IgD-negative memory B cell (primary cell): ENCODE measurements around the gene HINFP. TPM values are rescaled to one million over a fixed set of nuclear protein-coding genes. Genes with fewer than 3 reads are reported as not detected.

ENCODE experiments used
- H3K27ac Mint-ChIP-seq, 3 donors: one replicate each; pipeline ENCODE4 v1.8.0; 2020 to 2022; ENCODE audit warnings: mild to moderate bottlenecking in 3 of 3, mixed read lengths in 3 of 3, moderate library complexity in 1 of 3
- H3K27me3 Mint-ChIP-seq: one replicate; pipeline ENCODE4 v1.8.0; 2021; ENCODE audit warnings: mixed read lengths
- H3K36me3 Mint-ChIP-seq: one replicate; pipeline ENCODE4 v1.8.0; 2020; ENCODE audit warnings: mild to moderate bottlenecking, mixed read lengths
- H3K4me1 Mint-ChIP-seq, 3 donors: one replicate each; pipeline ENCODE4 v1.8.0; 2020 to 2022; ENCODE audit warnings: mixed read lengths in 3 of 3, mild to moderate bottlenecking in 1 of 3
- H3K4me3 Mint-ChIP-seq, 4 donors: one replicate each; pipeline ENCODE4 v1.8.0; 2020 to 2022; ENCODE audit warnings: mild to moderate bottlenecking in 4 of 4, mixed read lengths in 4 of 4, moderate library complexity in 3 of 4
- H3K9me3 Mint-ChIP-seq, 3 donors: one replicate each; pipeline ENCODE4 v1.8.0; 2020 to 2021; ENCODE audit warnings: mixed read lengths in 3 of 3, mild to moderate bottlenecking in 1 of 3
- polyA plus RNA-seq: library from polyadenylated mRNA; unstranded; fragments of 300-500 nt; fragmentation: Illumina TruSeq; gene quantifications from one replicate; pipeline ENCODE4 v1.2.3, GENCODE V29; 2021

Gene HINFP
- polyA plus RNA-seq, 1 donor from 2014 or later: 12.9 TPM

DNA sequence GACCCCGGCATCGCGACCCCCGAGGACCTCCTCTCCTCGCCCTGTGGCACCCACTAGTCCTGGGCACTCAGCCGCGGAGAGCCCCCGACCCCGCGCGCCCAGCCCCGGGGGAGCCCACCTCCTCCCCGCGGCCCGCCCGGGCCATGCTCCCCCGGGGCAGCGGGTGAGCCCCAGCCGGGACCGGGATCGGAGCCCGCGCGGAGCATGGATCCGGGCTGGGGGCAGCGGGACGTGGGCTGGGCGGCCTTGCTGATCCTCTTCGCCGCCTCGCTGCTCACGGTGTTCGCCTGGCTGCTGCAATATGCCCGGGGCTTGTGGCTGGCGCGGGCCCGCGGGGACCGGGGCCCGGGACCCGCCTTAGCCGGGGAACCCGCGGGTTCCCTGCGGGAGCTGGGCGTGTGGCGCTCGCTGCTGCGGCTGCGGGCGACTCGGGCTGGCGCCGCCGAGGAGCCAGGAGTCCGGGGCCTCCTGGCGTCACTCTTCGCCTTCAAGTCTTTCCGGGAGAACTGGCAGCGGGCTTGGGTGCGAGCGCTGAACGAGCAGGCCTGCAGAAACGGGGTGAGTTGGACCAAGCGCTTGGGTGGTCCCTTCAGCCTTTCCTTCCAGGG lies 13.7 kb upstream of the HINFP start:
- H3K9me3 Mint-ChIP-seq: no peaks in the 10 kb centered on the region
- peaks cover 12 to 33% (median 30%) of the 10 kb centered on the region in 3 donors for H3K4me1 Mint-ChIP-seq
- peaks cover 2% of the 10 kb centered on the region for H3K36me3 Mint-ChIP-seq
- H3K4me3 Mint-ChIP-seq: peak overlapping the region; percentile 90 to 95 (median 94)
- H3K27ac Mint-ChIP-seq: peak overlapping the region; percentile 76 to 88 (median 84)
- H3K27me3 Mint-ChIP-seq: no peaks in the 10 kb centered on the region

DNA sequence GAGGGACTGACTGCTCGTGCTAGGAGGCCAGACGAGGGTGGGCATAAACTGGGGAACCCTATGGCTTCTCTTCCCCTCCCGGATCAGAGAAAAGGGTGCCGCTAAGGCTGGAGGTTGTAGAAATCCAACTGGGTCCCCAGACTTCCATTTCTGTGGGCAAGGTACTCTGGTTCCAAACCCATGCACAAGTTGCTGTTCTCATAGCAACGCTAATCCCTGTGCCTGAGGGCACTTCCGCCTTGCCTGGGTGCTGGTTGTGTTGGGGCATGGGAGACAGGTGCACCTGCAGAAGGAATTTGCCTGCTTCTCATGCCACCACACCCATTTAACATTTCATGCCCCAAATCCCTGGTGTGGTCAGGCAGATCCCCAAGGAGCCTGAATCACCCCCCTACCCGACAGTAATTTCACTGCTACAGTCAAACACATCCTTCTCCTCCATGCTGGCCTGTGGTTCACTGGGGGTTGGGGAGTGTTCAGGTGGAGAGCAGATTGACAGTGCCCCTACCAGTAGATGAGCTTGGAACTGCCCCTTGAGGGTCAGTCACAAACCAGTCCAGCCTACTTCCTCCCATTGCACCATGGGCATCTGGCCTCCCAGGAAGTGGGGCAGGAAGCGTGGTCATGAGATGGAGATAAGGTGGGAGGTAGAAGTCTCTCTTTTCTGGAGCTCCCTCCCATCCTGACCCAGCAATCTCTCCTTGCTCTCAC lies 13.1 kb upstream of the HINFP start:
- peaks cover 2% of the 10 kb centered on the region for H3K36me3 Mint-ChIP-seq
- peak overlapping the region; percentile 86 to 93 (median 92) for H3K4me3 Mint-ChIP-seq
- peaks cover 12 to 30% (median 30%) of the 10 kb centered on the region in 3 donors for H3K4me1 Mint-ChIP-seq
- H3K27ac Mint-ChIP-seq: peak overlapping the region; percentile 76 to 88 (median 84)
- H3K9me3 Mint-ChIP-seq: no peaks in the 10 kb centered on the region
- H3K27me3 Mint-ChIP-seq: no peaks in the 10 kb centered on the region

DNA sequence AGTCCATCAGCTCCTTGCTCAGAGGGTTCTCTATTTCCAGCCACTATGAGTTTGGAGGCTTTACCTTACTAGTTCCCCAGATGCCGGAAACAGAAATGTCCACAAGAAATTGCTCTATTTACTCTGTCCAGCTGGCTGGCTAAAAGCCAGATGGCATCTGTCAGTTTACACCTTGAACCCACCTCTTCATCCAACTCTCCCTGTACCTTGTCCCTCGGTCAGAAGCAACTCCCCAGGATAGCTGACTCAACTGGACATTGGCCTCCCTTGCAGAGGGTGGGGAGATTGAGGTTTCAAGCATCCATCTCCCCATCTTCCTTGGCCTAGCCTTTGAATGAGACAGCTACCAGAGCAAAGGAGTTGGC lies 12.5 kb upstream of the HINFP start:
- peak overlapping the region in 2 of 3 donors; percentile 76 to 84 for H3K27ac Mint-ChIP-seq
- no peaks in the 10 kb centered on the region for H3K27me3 Mint-ChIP-seq
- peaks cover under 1% of the 10 kb centered on the region for H3K36me3 Mint-ChIP-seq
- no peaks in the 10 kb centered on the region for H3K9me3 Mint-ChIP-seq
- H3K4me3 Mint-ChIP-seq: peak overlapping the region; percentile 86 to 93 (median 92)
- H3K4me1 Mint-ChIP-seq: peaks cover 12 to 28% (median 28%) of the 10 kb centered on the region in 3 donors

DNA sequence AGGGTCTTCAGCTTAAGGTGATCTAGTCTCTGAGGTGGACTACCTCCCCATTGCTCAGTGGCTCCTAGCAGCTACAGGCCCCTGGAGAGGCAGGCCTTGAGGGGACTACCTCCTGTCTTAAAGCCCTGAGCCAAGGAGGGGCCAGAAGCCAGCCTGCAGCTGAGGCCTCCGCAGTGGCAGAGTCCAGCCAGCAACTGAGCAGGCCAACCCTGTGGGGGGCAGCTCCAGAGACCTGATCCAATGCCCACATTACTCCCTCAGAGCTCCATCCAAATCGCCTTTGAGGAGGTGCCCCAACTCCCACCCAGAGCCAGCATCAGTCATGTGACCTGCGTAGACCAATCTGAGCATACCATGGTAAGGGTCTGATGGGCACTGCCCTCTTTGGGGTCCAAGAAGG lies 11.5 kb upstream of the HINFP start:
- Mint-ChIP-seq H3K4me1 (peaks cover 12 to 27% (median 21%) of the 10 kb centered on the region in 3 donors), H3K27me3 (no peaks in the 10 kb centered on the region), H3K27ac (peak overlapping the region in 1 of 3 donors; percentile 80), H3K4me3 (peak overlapping the region in 3 of 4 donors; percentile 37 to 93 (median 81)), H3K9me3 (no peaks in the 10 kb centered on the region), H3K36me3 (no peaks in the 10 kb centered on the region)

DNA sequence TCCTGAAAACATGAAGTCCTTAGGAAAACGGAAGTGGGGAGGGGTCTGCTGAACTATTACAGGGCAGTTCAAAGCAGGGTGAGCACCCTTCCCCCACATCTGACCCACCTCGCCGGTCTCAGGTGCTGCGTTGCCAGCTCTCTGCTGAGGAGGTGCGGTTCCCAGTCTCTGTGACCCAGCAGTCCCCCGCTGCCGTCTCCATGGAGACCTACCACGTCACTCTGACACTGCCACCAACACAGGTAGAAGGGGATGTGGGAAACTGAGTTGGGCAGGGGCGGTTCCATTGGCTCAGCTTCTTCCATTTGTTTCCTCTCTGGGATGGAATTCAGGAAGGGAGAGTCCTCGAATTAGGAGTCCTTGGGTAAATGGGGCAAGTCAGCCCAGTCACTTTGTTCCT lies 10.9 kb upstream of the HINFP start:
- H3K9me3 Mint-ChIP-seq: no peaks in the 10 kb centered on the region
- H3K4me1 Mint-ChIP-seq: peaks cover 15 to 31% (median 21%) of the 10 kb centered on the region in 3 donors
- peak overlapping the region in 1 of 3 donors; percentile 43 for H3K27ac Mint-ChIP-seq

DNA sequence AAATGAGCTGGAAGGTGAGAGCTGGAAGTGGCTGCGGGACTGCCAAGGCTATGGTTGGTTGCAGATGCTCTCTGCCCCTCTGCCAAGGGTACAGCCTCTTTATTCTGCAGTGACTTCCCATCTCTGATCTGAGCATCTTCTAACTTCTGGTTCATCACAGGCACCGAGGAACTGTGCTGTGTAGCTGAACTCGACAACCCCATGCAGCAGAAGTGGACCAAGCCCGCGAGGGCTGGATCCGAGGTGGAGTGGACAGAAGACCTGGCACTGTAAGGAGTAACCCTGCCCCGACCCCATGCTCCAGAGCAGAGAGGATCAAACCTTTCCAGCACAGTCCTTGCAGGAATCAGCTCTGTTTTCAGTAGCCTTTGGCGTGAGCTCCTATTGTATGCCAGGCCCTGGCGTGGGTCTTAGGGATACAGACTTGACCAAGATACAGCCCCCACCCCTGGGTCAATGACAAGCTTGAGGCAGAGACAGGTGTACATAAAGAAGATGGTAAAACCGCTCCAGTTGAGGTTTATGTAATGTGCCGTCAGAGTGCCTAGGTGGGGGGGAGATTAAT lies 9.9 kb upstream of the HINFP start:
- Mint-ChIP-seq H3K27ac (peak overlapping the region in 1 of 3 donors; percentile 66), H3K4me3 (no peak overlapping the region), H3K27me3 (no peaks in the 10 kb centered on the region), H3K4me1 (peaks cover 15 to 28% (median 22%) of the 10 kb centered on the region in 3 donors), H3K9me3 (no peaks in the 10 kb centered on the region), H3K36me3 (peaks cover 2% of the 10 kb centered on the region)

More for the DNA sequence above, 10.9 kb upstream of the HINFP start:
- peak overlapping the region in 1 of 4 donors; percentile 93 for H3K4me3 Mint-ChIP-seq
- H3K27me3 Mint-ChIP-seq: no peaks in the 10 kb centered on the region
- no peaks in the 10 kb centered on the region for H3K36me3 Mint-ChIP-seq

DNA sequence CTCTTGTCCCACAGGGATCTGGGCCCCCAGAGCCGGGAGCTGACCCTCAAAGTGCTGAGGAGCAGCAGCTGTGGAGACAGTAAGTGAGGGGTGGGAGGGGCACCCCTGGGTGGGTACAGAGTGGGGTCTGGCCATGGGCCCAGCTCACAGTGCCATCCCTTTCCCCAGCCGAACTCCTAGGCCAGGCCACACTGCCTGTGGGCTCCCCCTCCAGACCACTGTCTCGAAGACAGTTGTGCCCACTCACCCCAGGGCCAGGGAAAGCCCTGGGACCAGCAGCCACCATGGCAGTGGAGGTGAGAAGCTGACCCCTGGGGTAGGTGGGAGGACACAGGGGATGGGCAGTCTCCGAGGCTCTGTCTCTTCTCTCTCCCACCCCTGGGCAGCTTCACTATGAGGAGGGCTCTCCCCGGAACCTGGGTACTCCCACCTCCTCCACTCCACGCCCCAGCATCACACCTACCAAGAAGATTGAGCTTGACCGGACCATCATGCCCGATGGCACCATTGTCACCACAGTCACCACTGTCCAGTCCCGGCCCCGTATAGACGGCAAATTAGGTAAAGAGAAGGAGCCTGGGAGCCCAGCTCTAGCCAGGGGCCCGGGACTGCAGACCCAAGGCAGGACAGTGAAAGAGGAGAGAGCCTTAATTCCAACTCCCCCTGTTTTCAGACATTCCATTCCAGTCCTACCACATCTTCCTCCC lies 8.9 kb upstream of the HINFP start:
- H3K27ac Mint-ChIP-seq: no peak overlapping the region
- no peak overlapping the region for H3K4me3 Mint-ChIP-seq
- H3K9me3 Mint-ChIP-seq: no peaks in the 10 kb centered on the region
- H3K27me3 Mint-ChIP-seq: no peaks in the 10 kb centered on the region
- peaks cover 16 to 22% (median 17%) of the 10 kb centered on the region in 3 donors for H3K4me1 Mint-ChIP-seq
- peaks cover 3% of the 10 kb centered on the region for H3K36me3 Mint-ChIP-seq

DNA sequence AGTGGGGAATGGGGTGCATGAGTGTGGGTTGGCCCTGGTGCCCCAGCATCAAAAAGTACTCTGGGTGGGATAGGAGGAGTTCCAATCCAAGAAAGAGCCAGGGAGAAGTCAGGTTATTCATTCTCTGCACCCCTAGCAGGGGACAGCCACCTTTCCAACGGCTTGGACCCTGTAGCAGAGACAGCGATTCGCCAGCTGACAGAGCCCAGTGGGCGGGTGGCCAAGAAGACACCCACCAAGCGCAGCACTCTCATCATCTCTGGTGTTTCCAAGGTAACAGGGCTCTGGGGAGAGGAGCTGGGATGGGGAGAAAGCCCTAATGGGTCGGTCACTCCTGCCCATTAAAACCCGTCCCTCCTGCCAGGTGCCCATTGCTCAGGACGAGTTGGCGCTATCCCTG lies 7.7 kb upstream of the HINFP start:
- H3K27ac Mint-ChIP-seq: no peak overlapping the region
- H3K9me3 Mint-ChIP-seq: no peaks in the 10 kb centered on the region
- no peaks in the 10 kb centered on the region for H3K27me3 Mint-ChIP-seq
- H3K36me3 Mint-ChIP-seq: peaks cover 3% of the 10 kb centered on the region
- H3K4me1 Mint-ChIP-seq: peaks cover 12 to 14% (median 14%) of the 10 kb centered on the region in 3 donors
- H3K4me3 Mint-ChIP-seq: no peak overlapping the region

DNA sequence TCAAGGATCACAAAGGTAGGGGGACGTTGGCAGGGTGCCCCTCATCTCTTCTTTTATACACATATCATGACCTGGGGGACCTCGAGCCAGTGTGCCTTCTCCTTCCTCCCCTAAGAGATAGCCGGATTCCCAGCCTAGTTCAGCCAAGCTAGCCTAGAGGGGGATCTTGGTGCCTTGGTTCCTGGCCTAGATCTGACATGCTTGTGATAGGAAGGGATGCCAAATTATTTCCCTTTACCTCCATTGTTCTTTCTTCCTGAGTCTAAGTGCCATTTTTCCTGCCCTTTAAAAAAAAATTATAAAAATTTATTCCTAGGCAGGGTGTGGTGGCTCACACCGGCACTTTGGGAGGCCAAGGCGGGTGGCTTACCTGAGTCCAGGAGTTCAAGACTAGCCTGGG lies 7.0 kb upstream of the HINFP start:
- peaks cover 3% of the 10 kb centered on the region for H3K36me3 Mint-ChIP-seq
- H3K27me3 Mint-ChIP-seq: no peaks in the 10 kb centered on the region
- H3K27ac Mint-ChIP-seq: no peak overlapping the region
- H3K4me1 Mint-ChIP-seq: peaks cover 6 to 9% (median 8%) of the 10 kb centered on the region in 3 donors
- H3K9me3 Mint-ChIP-seq: no peaks in the 10 kb centered on the region
- no peak overlapping the region for H3K4me3 Mint-ChIP-seq

DNA sequence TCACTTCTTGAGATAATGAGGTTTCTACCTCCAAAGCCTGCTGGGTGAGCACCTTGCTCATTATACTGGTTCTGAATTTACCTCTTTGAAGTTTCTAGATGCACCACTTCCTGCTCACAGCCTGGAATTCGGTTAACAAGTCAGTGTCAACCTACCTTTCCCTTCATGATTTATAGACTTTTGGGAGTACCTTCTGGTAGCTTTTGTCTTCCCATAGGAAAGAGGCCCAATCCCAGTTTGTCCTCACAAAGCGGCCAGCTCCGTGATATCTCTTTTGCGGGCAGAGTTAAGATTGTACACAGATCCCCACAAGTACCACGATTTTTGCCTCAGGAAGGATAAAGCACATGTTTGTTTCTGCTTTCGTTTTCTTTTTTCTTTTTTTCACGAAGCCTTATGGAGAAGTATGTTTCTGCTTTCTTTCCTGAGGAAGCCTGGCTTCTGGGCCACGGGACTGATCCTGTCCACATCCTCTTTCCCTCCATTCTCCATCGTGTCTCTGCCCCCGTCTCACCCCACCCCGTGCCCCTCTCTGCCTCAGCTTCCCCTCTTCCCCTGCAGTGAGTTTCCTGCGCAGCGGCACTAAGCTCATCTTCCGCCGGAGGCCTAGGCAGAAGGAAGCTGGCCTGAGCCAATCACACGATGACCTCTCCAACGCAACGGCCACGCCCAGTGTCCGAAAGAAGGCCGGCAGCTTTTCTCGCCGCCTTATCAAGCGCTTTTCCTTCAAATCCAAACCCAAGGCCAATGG lies 5.7 kb upstream of the HINFP start:
- H3K4me3 Mint-ChIP-seq: peak overlapping the region in 1 of 4 donors; percentile 83

DNA sequence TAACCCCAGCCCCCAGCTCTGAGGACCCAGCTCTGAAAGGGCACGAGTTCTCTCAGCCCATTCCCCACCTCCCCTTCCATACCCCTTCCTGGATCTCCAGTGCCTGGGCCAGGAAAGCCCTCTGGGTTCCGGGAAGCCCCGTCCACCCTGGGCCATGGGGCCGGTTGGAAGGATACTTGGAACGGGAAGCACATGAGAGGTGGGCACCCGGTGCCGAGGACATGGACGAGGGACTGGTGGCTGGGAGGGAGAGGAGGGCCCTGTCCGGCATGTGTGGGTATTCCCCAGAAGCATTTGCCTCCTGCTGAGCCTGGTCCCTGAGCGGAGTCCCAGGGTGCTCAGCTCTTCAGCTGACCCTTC lies 5.2 kb upstream of the HINFP start:
- Mint-ChIP-seq H3K4me3 (peak overlapping the region in 1 of 4 donors; percentile 83), H3K9me3 (no peaks in the 10 kb centered on the region), H3K27me3 (no peaks in the 10 kb centered on the region), H3K4me1 (peaks cover 13 to 16% (median 15%) of the 10 kb centered on the region in 3 donors), H3K36me3 (peaks cover 3% of the 10 kb centered on the region), H3K27ac (peak overlapping the region in 1 of 3 donors; percentile 25)

More for the DNA sequence above, 5.7 kb upstream of the HINFP start:
- H3K27me3 Mint-ChIP-seq: no peaks in the 10 kb centered on the region
- H3K4me1 Mint-ChIP-seq: peaks cover 9 to 11% (median 10%) of the 10 kb centered on the region in 3 donors
- H3K27ac Mint-ChIP-seq: peak overlapping the region in 1 of 3 donors; percentile 25
- H3K9me3 Mint-ChIP-seq: no peaks in the 10 kb centered on the region
- H3K36me3 Mint-ChIP-seq: peaks cover 3% of the 10 kb centered on the region

DNA sequence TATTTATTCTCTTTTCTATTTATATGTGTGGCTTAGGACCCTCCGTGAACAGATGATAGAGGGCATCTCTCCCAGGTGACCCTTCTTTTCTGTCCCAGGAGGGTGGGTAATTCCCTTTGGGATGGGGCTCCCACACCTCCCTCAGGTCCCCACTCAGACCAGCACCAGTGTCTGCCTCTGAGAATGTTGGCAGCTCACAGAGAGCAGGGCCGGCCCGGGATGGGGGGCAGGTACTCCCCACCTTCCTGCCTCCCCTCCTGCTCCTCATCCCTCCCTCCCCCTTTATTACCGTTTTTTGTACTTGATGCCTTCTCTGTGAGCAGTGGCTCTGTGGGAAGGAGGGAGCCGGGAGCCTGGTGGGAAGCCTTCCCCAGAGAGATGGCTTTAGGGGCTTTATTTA lies 4.8 kb upstream of the HINFP start:
- Mint-ChIP-seq H3K27me3 (no peaks in the 10 kb centered on the region), H3K36me3 (peaks cover 3% of the 10 kb centered on the region), H3K4me3 (no peak overlapping the region), H3K27ac (no peak overlapping the region), H3K9me3 (no peaks in the 10 kb centered on the region), H3K4me1 (peaks cover 13 to 20% (median 15%) of the 10 kb centered on the region in 3 donors)

DNA sequence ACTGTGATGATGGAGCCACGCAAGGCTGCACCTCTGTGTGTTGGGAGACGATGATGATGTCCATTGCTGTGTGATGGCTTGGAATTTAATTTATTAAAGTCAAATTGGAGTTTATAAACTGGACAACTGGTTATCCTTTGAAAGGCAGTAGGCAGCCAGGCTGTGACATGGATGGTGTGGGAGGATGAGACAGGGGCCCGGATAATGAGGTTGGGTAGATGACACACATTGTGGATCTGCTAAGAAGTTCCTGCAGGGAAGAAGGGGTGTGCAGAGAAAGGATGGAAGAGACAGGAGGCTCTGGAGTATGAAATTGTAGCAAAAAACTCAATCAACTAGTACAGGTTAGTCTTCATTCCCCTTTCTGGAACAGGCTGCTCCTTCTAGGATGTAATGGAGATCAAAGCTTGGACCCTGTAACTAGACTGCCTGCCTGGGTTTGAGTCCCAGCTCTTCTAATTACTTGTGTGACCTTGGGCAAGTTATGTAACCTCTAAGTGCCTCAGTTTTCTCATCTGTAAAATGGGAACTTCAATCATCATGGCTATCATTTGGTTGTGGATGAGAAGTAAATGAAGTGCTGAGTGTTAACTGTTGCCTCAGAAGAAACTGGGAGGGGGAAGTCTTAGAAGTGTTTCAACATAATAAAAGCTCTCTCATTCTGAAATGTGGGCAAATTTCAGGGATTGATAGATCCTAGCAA lies 4.2 kb upstream of the HINFP start:
- Mint-ChIP-seq H3K36me3 (peaks cover 3% of the 10 kb centered on the region), H3K9me3 (no peaks in the 10 kb centered on the region), H3K27ac (peak overlapping the region in 1 of 3 donors; percentile 73), H3K4me1 (peaks cover 15 to 22% (median 19%) of the 10 kb centered on the region in 3 donors), H3K4me3 (no peak overlapping the region), H3K27me3 (no peaks in the 10 kb centered on the region)

DNA sequence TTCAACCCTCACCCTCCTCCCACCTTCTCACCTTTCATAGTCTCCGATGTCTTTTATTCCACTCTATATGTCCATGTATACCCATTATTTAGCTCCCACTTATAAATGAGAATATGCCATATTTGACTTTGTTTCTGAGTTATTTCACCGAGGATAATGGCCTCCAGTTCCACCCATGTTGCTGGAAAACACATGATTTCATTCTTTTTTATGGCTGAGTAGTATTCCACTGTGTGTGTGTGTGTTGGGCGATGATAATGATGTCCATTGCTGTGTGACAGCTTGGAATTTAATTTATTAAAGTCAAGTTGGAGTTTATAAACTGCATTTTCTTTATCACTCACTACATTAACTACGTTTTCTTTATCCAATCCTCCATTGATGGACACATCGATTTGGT lies 3.2 kb upstream of the HINFP start:
- Mint-ChIP-seq H3K36me3 (peaks cover 3% of the 10 kb centered on the region), H3K4me3 (peak overlapping the region in 2 of 4 donors; percentile 27 to 38), H3K9me3 (no peaks in the 10 kb centered on the region), H3K27ac (no peak overlapping the region), H3K27me3 (no peaks in the 10 kb centered on the region), H3K4me1 (peaks cover 22 to 27% (median 27%) of the 10 kb centered on the region in 3 donors)
